Measurements from ENCODE around the gene FILIP1L.

DNA sequence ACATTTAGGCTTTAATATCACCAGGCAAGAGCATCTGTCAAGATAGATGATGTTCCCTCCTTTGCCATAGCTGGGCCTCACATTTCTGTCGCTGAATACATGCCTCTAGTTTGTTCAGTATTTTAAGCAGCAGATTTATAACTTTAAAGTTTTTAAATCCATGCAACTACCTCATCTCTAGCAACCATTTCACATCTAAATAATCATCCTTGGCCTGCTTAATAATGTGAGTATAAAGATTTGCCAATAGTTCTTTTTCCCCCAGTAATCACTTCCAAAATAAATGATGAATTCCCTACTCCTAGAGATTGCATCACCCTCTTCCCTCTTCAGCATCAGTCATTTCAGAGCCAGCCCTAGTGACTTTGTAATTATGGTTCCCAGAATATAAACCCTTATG, 36.2 kb upstream of the FILIP1L start:
- TF ChIP-seq, protein P1, sequence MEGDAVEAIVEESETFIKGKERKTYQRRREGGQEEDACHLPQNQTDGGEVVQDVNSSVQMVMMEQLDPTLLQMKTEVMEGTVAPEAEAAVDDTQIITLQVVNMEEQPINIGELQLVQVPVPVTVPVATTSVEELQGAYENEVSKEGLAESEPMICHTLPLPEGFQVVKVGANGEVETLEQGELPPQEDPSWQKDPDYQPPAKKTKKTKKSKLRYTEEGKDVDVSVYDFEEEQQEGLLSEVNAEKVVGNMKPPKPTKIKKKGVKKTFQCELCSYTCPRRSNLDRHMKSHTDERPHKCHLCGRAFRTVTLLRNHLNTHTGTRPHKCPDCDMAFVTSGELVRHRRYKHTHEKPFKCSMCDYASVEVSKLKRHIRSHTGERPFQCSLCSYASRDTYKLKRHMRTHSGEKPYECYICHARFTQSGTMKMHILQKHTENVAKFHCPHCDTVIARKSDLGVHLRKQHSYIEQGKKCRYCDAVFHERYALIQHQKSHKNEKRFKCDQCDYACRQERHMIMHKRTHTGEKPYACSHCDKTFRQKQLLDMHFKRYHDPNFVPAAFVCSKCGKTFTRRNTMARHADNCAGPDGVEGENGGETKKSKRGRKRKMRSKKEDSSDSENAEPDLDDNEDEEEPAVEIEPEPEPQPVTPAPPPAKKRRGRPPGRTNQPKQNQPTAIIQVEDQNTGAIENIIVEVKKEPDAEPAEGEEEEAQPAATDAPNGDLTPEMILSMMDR (IDR thresholded peaks at IDR 0.05), result no peak
- TF ChIP-seq EZH2 (IDR thresholded peaks at IDR 0.05; ENCODE audit: borderline replicate concordance, insufficient read depth, low read depth, low read length, poor library complexity, severe bottlenecking), result no peak

Measured in B cell (primary cell).